ENCODE measurements around the gene KDM4C. TPM values are rescaled to one million over a fixed set of nuclear protein-coding genes. Genes with fewer than 3 reads are reported as not detected.

KDM4C gene
- total RNA-seq, 1 donor from 2014 or later: 14.7 TPM

DNA sequence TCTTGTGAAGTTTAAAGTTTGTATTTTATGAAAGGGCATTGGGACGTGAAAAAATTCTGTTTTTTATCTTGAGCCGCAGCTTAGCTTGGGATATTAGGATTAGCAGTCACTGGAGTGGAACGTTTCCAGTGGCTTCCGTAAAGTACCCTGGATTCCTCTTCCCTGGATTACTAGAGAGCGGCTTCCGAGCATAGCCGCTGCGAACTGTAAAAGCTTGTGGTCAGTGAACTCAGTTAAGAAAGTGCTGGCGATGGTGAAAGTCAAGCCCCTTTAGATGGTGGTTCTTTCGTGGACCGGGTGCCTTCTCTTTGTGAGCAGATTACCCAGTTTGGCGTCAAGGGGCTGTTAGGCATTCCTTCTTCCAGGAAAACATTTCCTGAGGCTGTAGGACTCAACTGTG, 168.1 kb downstream of the KDM4C start:
- TF ChIP-seq, protein P1, sequence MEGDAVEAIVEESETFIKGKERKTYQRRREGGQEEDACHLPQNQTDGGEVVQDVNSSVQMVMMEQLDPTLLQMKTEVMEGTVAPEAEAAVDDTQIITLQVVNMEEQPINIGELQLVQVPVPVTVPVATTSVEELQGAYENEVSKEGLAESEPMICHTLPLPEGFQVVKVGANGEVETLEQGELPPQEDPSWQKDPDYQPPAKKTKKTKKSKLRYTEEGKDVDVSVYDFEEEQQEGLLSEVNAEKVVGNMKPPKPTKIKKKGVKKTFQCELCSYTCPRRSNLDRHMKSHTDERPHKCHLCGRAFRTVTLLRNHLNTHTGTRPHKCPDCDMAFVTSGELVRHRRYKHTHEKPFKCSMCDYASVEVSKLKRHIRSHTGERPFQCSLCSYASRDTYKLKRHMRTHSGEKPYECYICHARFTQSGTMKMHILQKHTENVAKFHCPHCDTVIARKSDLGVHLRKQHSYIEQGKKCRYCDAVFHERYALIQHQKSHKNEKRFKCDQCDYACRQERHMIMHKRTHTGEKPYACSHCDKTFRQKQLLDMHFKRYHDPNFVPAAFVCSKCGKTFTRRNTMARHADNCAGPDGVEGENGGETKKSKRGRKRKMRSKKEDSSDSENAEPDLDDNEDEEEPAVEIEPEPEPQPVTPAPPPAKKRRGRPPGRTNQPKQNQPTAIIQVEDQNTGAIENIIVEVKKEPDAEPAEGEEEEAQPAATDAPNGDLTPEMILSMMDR (IDR thresholded peaks at IDR 0.05; ENCODE audit: insufficient read depth, low read length, poor library complexity, severe bottlenecking): no peak
- no peak overlapping the region for H3K4me3 ChIP-seq (ENCODE audit: low read depth, low read length)
- H3K36me3 ChIP-seq (ENCODE audit: control insufficient read depth, insufficient read depth, low read length): peaks cover 1% of the 10 kb centered on the region
- H3K27me3 ChIP-seq (ENCODE audit: control insufficient read depth, insufficient read depth, low read length): no peaks in the 10 kb centered on the region
- no peak for DNase-seq (ENCODE audit: low read depth)

DNA sequence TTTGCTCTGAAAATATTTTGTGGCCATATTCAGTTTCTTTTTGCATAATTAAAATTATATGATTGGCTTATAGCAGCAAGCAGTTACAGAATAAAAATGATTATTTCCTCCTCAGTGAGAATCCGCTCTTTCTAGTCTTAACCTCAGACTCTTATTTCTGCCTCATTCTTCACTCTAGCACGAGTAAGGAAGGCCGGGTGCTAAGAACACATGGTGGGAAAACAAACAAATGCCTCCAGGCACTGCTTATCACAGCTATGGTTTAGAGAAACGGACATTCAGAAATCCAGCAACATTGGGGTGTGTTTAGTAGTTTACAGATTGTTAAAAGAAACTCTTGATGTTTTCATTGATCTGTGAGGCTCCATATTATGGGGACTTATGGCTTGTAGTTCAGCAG, 168.7 kb downstream of the KDM4C start:
- Histone ChIP-seq H3K4me3 (ENCODE audit: low read depth, low read length) (no peak overlapping the region), H3K27me3 (ENCODE audit: control insufficient read depth, insufficient read depth, low read length) (no peaks in the 10 kb centered on the region), H3K36me3 (ENCODE audit: control insufficient read depth, insufficient read depth, low read length) (no peaks in the 10 kb centered on the region)
- TF ChIP-seq, protein P1 (IDR thresholded peaks at IDR 0.05; ENCODE audit: insufficient read depth, low read length, poor library complexity, severe bottlenecking): no peak
- no peak for DNase-seq (ENCODE audit: low read depth)

DNA sequence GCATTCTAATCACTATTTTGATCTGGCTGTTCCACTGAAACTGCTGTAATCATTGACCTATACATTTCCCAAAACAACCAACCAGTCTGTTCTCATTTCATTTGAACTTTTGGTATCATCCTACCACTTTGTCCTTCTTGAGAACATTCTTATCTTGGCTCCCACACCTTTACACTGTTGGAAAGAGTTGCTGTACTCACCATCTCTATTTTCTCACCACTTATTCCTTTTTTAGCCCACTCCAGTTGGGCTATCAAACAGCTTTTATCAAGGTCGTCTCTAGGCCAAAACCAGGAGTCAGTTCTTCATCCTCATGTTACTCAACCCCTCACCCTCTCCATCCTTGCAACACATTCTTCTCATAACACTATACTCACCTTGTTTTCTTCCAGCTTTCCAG, 170.1 kb downstream of the KDM4C start:
- no peak for DNase-seq (ENCODE audit: low read depth)
- Histone ChIP-seq H3K27me3 (ENCODE audit: control insufficient read depth, insufficient read depth, low read length) (no peaks in the 10 kb centered on the region), H3K36me3 (ENCODE audit: control insufficient read depth, insufficient read depth, low read length) (no peaks in the 10 kb centered on the region), H3K4me3 (ENCODE audit: low read depth, low read length) (no peak overlapping the region)
- TF ChIP-seq, protein P1 (IDR thresholded peaks at IDR 0.05; ENCODE audit: insufficient read depth, low read length, poor library complexity, severe bottlenecking): no peak

DNA sequence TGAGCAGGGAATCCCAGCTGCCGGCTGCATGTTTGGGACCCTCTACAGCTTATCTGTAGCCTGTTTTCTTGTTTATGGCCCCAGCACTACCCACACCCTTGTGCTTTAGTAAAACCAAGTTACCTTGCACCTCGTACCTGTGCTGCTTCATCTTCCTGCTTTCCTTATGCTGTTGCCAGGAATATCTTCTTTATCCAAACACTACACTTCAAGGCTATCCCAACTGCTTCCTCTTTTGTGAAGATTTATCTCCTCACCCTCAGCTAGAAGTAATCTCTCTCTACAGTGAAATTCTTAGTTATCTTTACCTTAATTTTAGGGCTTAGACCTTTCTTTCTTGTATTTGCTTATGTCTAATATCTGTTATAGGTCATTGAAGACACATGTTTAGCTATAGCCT, 171.1 kb downstream of the KDM4C start:
- TF ChIP-seq, protein P1 (IDR thresholded peaks at IDR 0.05; ENCODE audit: insufficient read depth, low read length, poor library complexity, severe bottlenecking): no peak
- H3K4me3 ChIP-seq (ENCODE audit: low read depth, low read length): no peak overlapping the region
- H3K27me3 ChIP-seq (ENCODE audit: control insufficient read depth, insufficient read depth, low read length): no peaks in the 10 kb centered on the region
- H3K36me3 ChIP-seq (ENCODE audit: control insufficient read depth, insufficient read depth, low read length): no peaks in the 10 kb centered on the region
- DNase-seq (ENCODE audit: low read depth): no peak

DNA sequence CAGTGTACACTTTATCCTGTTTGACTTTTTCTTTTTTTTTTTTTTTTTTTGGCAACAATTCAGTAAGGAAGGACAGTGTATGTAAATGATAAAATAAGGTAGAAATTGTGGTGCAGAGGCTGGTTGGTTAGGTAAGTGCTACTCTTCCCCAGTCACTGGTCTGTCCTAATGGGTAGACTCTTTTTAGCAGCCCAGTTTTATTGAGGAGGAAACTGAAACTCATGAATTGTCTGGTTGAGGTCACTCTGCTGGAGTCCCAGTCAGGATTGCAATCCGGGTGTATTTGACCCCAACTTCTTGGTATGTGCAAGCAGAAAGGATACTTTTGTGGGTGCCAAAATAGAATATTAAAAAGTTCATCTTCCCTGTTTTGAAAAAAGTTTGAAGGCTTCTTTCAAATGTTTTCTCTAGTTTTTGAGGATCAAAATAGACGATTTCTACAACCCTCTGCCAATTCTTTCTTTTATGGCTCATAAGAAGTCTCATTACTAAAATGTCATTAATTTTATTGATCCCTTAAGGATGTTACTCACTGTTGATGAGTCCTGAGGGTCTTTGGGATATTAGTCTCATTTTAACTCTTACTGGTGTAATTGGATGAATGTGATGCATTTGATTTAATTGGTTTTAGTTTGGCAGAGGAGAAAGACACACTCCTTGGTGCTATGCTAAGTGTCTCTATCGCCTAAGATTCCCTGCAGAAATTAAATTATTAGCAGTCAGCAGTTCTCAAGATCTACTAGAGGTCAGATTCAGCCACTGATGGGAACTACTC, 171.9 kb downstream of the KDM4C start:
- Histone ChIP-seq H3K36me3 (ENCODE audit: control insufficient read depth, insufficient read depth, low read length) (no peaks in the 10 kb centered on the region), H3K27me3 (ENCODE audit: control insufficient read depth, insufficient read depth, low read length) (no peaks in the 10 kb centered on the region), H3K4me3 (ENCODE audit: low read depth, low read length) (no peak overlapping the region)
- TF ChIP-seq, protein P1 (IDR thresholded peaks at IDR 0.05; ENCODE audit: insufficient read depth, low read length, poor library complexity, severe bottlenecking): no peak
- no peak for DNase-seq (ENCODE audit: low read depth)

DNA sequence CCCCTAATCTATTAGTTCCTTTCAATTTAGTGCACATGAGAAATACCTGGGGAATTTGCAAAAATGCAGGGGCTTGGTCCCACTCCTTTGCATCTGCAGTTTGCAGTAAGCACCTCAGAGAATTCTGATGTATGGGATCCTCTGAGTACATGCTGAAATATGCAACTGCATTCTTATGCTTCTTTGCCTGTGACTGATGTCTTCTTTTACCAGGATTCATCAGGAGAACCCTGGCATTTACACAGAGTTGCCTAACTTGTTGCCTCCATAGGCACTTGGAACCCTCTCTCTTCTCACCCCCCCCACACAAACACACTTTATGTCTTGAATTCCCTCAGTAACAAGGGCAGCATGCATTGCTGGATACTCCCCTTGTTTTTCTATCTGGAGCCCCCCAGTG, 173.1 kb downstream of the KDM4C start:
- Histone ChIP-seq H3K4me3 (ENCODE audit: low read depth, low read length) (no peak overlapping the region), H3K36me3 (ENCODE audit: control insufficient read depth, insufficient read depth, low read length) (no peaks in the 10 kb centered on the region), H3K27me3 (ENCODE audit: control insufficient read depth, insufficient read depth, low read length) (no peaks in the 10 kb centered on the region)
- no peak for DNase-seq (ENCODE audit: low read depth)
- TF ChIP-seq, protein P1 (IDR thresholded peaks at IDR 0.05; ENCODE audit: insufficient read depth, low read length, poor library complexity, severe bottlenecking): no peak

All from kidney epithelial cell (primary cell).